ENCODE measurements around the gene OR10AD1.
"Not testable (repeated sequence)": the region's sequence is repeated elsewhere in the genome, so short reads cannot be mapped to it uniquely, and the experiment has no call there.

Gene OR10AD1

GRCh38 chr12:48203192-48203591 lies at the start of gene OR10AD1:
TSS of gene OR10AD1 (minus strand) at chr12:48203292. CDS start at chr12:48203292, 0 bp downstream.
- no peak within 1 kb of the TSS for H3K4me2 ChIP-seq
- H3K27ac ChIP-seq = no peak within 1 kb of the TSS
- H4K20me1 ChIP-seq = no peaks in the 10 kb centered on the region
- H3K36me3 ChIP-seq = peaks cover 16% of the 10 kb centered on the region
- no peak for TF ChIP-seq Cebpa-rat (IDR thresholded peaks at IDR 0.05)
- H3K9me3 ChIP-seq = peaks cover 38% of the 10 kb centered on the region
- H3K4me3 ChIP-seq = no peak within 1 kb of the TSS
- no peaks in the 10 kb centered on the region for H3K27me3 ChIP-seq
- H3K4me1 ChIP-seq = peaks cover 20% of the 10 kb centered on the region
- no peak within 1 kb of the TSS for H3K9ac ChIP-seq

GRCh38 chr12:48247181-48247966 lies 44.3 kb upstream of the OR10AD1 start:
- H3K36me3 ChIP-seq = no peaks in the 10 kb centered on the region
- no peak overlapping the region for H3K9ac ChIP-seq
- no peaks in the 10 kb centered on the region for H3K4me1 ChIP-seq
- peaks cover 12% of the 10 kb centered on the region for H3K9me3 ChIP-seq
- no peak overlapping the region for H3K4me3 ChIP-seq
- no peaks in the 10 kb centered on the region for H3K27me3 ChIP-seq
- no peak overlapping the region for H3K4me2 ChIP-seq
- no peak overlapping the region for H3K27ac ChIP-seq
- H4K20me1 ChIP-seq = no peaks in the 10 kb centered on the region
- no peak for TF ChIP-seq Cebpa-rat (IDR thresholded peaks at IDR 0.05)

GRCh38 chr12:48237162-48237561 lies 34.1 kb upstream of the OR10AD1 start:
- Histone ChIP-seq H3K4me3 (no peak overlapping the region), H3K4me1 (no peaks in the 10 kb centered on the region), H3K9me3 (peaks cover 7% of the 10 kb centered on the region), H3K9ac (no peak overlapping the region), H4K20me1 (no peaks in the 10 kb centered on the region), H3K27ac (no peak overlapping the region), H3K4me2 (no peak overlapping the region), H3K27me3 (no peaks in the 10 kb centered on the region), H3K36me3 (no peaks in the 10 kb centered on the region)
- TF ChIP-seq Cebpa-rat (IDR thresholded peaks at IDR 0.05) = no peak

- no peaks in the 10 kb centered on the region for H3K4me1 ChIP-seq
- no peaks in the 10 kb centered on the region for H3K27me3 ChIP-seq
- no peak for TF ChIP-seq Cebpa-rat (IDR thresholded peaks at IDR 0.05)
- no peaks in the 10 kb centered on the region for H3K9me3 ChIP-seq
- H4K20me1 ChIP-seq = no peaks in the 10 kb centered on the region
- H3K9ac ChIP-seq = no peak overlapping the region
- no peak overlapping the region for H3K4me3 ChIP-seq
- no peaks in the 10 kb centered on the region for H3K36me3 ChIP-seq
- H3K27ac ChIP-seq = no peak overlapping the region
- no peak overlapping the region for H3K4me2 ChIP-seq
Measured at GRCh38 chr12:48235796-48236333, 32.8 kb upstream of the OR10AD1 start.

- not testable (repeated sequence) for H3K9ac ChIP-seq, H3K4me2 ChIP-seq, H3K27ac ChIP-seq, H4K20me1 ChIP-seq, H3K4me1 ChIP-seq, H3K9me3 ChIP-seq, H3K27me3 ChIP-seq, H3K4me3 ChIP-seq, H3K36me3 ChIP-seq
Measured at GRCh38 chr12:48231169-48231958, 28.3 kb upstream of the OR10AD1 start.

GRCh38 chr12:48224533-48224932 lies 21.4 kb upstream of the OR10AD1 start:
- H3K27me3 ChIP-seq, H3K4me3 ChIP-seq, H4K20me1 ChIP-seq, H3K9ac ChIP-seq, H3K4me1 ChIP-seq, H3K4me2 ChIP-seq, H3K36me3 ChIP-seq, H3K27ac ChIP-seq, H3K9me3 ChIP-seq: not testable (repeated sequence)

GRCh38 chr12:48221645-48222044 lies 18.6 kb upstream of the OR10AD1 start:
- TF ChIP-seq Cebpa-rat (IDR thresholded peaks at IDR 0.05) = no peak
- H3K4me2 ChIP-seq = no peak overlapping the region

GRCh38 chr12:48220701-48221100 lies 17.6 kb upstream of the OR10AD1 start:
- H3K27me3 ChIP-seq = no peaks in the 10 kb centered on the region
- H3K9me3 ChIP-seq = 0 out of 2 replicates have a peak, but pooled peaks cover 5% of the 10 kb centered on the region
- H4K20me1 ChIP-seq = no peaks in the 10 kb centered on the region
- no peak overlapping the region for H3K4me2 ChIP-seq
- no peak overlapping the region for H3K27ac ChIP-seq
- no peak overlapping the region for H3K9ac ChIP-seq
- H3K36me3 ChIP-seq = no peaks in the 10 kb centered on the region
- no peak for TF ChIP-seq Cebpa-rat (IDR thresholded peaks at IDR 0.05)
- no peak overlapping the region for H3K4me3 ChIP-seq
- no peaks in the 10 kb centered on the region for H3K4me1 ChIP-seq

More at GRCh38 chr12:48221645-48222044, 18.6 kb upstream of the OR10AD1 start:
- no peaks in the 10 kb centered on the region for H3K4me1 ChIP-seq
- H3K9ac ChIP-seq = no peak overlapping the region
- H3K36me3 ChIP-seq = no peaks in the 10 kb centered on the region
- H4K20me1 ChIP-seq = no peaks in the 10 kb centered on the region
- H3K9me3 ChIP-seq = 0 out of 2 replicates have a peak, but pooled peaks cover 5% of the 10 kb centered on the region
- H3K27ac ChIP-seq = no peak overlapping the region
- no peak overlapping the region for H3K4me3 ChIP-seq
- no peaks in the 10 kb centered on the region for H3K27me3 ChIP-seq

- Histone ChIP-seq H3K27ac (no peak overlapping the region), H3K27me3 (no peaks in the 10 kb centered on the region), H3K36me3 (no peaks in the 10 kb centered on the region), H4K20me1 (no peaks in the 10 kb centered on the region), H3K4me2 (no peak overlapping the region), H3K4me1 (no peaks in the 10 kb centered on the region), H3K9ac (no peak overlapping the region), H3K9me3 (0 out of 2 replicates have a peak, but pooled peaks cover 2% of the 10 kb centered on the region), H3K4me3 (no peak overlapping the region)
- no peak for TF ChIP-seq Cebpa-rat (IDR thresholded peaks at IDR 0.05)
Measured at GRCh38 chr12:48219631-48220030, 16.5 kb upstream of the OR10AD1 start.

GRCh38 chr12:48216785-48217184 lies 13.7 kb upstream of the OR10AD1 start:
- Histone ChIP-seq H3K4me3 (no peak overlapping the region), H3K27ac (no peak overlapping the region), H3K4me2 (no peak overlapping the region), H3K9me3 (no peaks in the 10 kb centered on the region), H3K27me3 (no peaks in the 10 kb centered on the region), H3K4me1 (no peaks in the 10 kb centered on the region), H4K20me1 (no peaks in the 10 kb centered on the region), H3K9ac (no peak overlapping the region), H3K36me3 (no peaks in the 10 kb centered on the region)
- no peak for TF ChIP-seq Cebpa-rat (IDR thresholded peaks at IDR 0.05)

GRCh38 chr12:48209495-48209894 lies 6.4 kb upstream of the OR10AD1 start:
- Histone ChIP-seq H3K9me3 (peaks cover 40% of the 10 kb centered on the region), H3K36me3 (peaks cover 16% of the 10 kb centered on the region)
- H3K4me3 ChIP-seq, H3K27me3 ChIP-seq, H3K9ac ChIP-seq, H3K27ac ChIP-seq, H3K4me2 ChIP-seq, H3K4me1 ChIP-seq, H4K20me1 ChIP-seq: not testable (repeated sequence)
